Keratinocyte (primary cell): Measurements from ENCODE around the gene INSYN2A. TPM values are rescaled to one million over a fixed set of nuclear protein-coding genes. Genes with fewer than 3 reads are reported as not detected.

ENCODE experiments used
- DNase-seq: peaks from one replicate; pipeline ENCODE4 v3.0.0-alpha.2; 2011; ENCODE audit warnings: low read depth, missing footprints, low spot score
- FAIRE-seq: peaks from 2 replicates; lab custom pipeline; 2011; peaks lifted over from hg19 to GRCh38; lab: Jason Lieb, UNC
- H2AFZ ChIP-seq: 2 replicates; pipeline ENCODE4 v1.6.0; 2012; ENCODE audit warnings: low read length, control low read depth, inconsistent platforms; ENCODE audit not compliant: control insufficient read depth
- H3K27ac ChIP-seq: 2 replicates; pipeline ENCODE4 v1.5.1; 2011; ENCODE audit warnings: low read length; ENCODE audit not compliant: control insufficient read depth, insufficient read depth
- H3K27me3 ChIP-seq: 3 replicates; pipeline ENCODE4 v1.6.0; 2011; ENCODE audit warnings: low read length; ENCODE audit not compliant: control insufficient read depth, insufficient read depth; ENCODE audit errors: extremely low read depth
- H3K36me3 ChIP-seq, 2 experiments: 2 replicates in 1 of 2; 3 replicates in 1 of 2; pipeline ENCODE4 v1.5.1; 2011; ENCODE audit warnings: low read length in 2 of 2, mild to moderate bottlenecking in 1 of 2; ENCODE audit not compliant: control insufficient read depth in 2 of 2, insufficient read depth in 2 of 2; ENCODE audit errors: extremely low read depth in 1 of 2
- H3K4me1 ChIP-seq: 3 replicates; pipeline ENCODE4 v1.5.1; 2011; ENCODE audit warnings: low read length; ENCODE audit not compliant: control insufficient read depth, insufficient read depth; ENCODE audit errors: extremely low read depth
- H3K4me2 ChIP-seq: 3 replicates; pipeline ENCODE4 v1.6.0; 2011; ENCODE audit warnings: low read depth, low read length; ENCODE audit not compliant: control insufficient read depth, insufficient read depth; ENCODE audit errors: extremely low read depth
- H3K4me3 ChIP-seq, 3 experiments: fragments of 200-600 bp in 1 of 3; sonication (generic) in 1 of 3; 2 replicates in 2 of 3; 3 replicates in 1 of 3; pipeline ENCODE4 v1.5.1; 2011 to 2016; ENCODE audit warnings: low read length in 3 of 3, mild to moderate bottlenecking in 3 of 3, control low read depth in 2 of 3, inconsistent platforms in 1 of 3, low read depth in 1 of 3, mixed read lengths in 1 of 3, mixed run types in 1 of 3, moderate library complexity in 1 of 3; ENCODE audit not compliant: control insufficient read depth in 2 of 3, insufficient read depth in 2 of 3; ENCODE audit errors: extremely low read depth in 1 of 3
- H3K79me2 ChIP-seq: 2 replicates; pipeline ENCODE4 v1.6.0; 2012; ENCODE audit warnings: low read length; ENCODE audit not compliant: control insufficient read depth, insufficient read depth
- H3K9ac ChIP-seq: 3 replicates; pipeline ENCODE4 v1.6.0; 2011; ENCODE audit warnings: low read length; ENCODE audit not compliant: control insufficient read depth, insufficient read depth; ENCODE audit errors: extremely low read depth
- H3K9me1 ChIP-seq: 3 replicates; pipeline ENCODE4 v1.6.0; 2011; ENCODE audit warnings: low read length; ENCODE audit not compliant: control insufficient read depth, insufficient read depth; ENCODE audit errors: extremely low read depth
- H3K9me3 ChIP-seq: 2 replicates; pipeline ENCODE4 v1.5.1; 2012; ENCODE audit warnings: low read depth, low read length; ENCODE audit not compliant: control insufficient read depth
- H4K20me1 ChIP-seq: 3 replicates; pipeline ENCODE4 v1.6.0; 2011; ENCODE audit warnings: low read length; ENCODE audit not compliant: control insufficient read depth, insufficient read depth; ENCODE audit errors: extremely low read depth
- CTCF ChIP-seq, 3 experiments: IDR thresholded peaks in 1 of 3; conservative IDR thresholded peaks in 1 of 3; optimal IDR thresholded peaks in 1 of 3; 2 replicates in 2 of 3; 3 replicates in 1 of 3; pipeline versions ENCODE3 to v1.5.1; 2011; ENCODE audit warnings: low read length in 3 of 3, mild to moderate bottlenecking in 3 of 3, moderate library complexity in 2 of 3, control low read depth in 1 of 3, inconsistent platforms in 1 of 3; ENCODE audit not compliant: insufficient read depth in 2 of 3; ENCODE audit errors: extremely low read depth in 1 of 3
- EZH2 ChIP-seq: IDR thresholded peaks from one replicate; pipeline ENCODE4 v1.6.1; 2012; ENCODE audit warnings: inconsistent platforms, mild to moderate bottlenecking, low read length, moderate library complexity
- dilution Hi-C: fragments of 300-500 bp; cut with MboI; formaldehyde crosslinking; loops from one replicate; pipeline ENCODE4 v1.7.0; 2020; ENCODE audit warnings: low sequenced_read_pairs; ENCODE audit not compliant: extremely low pct_ligation_motif_present
- polyA plus RNA-seq, 5 experiments: library from polyadenylated mRNA; depleted of rRNA in 3 of 5; stranded (reverse) in 3 of 5; stranded (forward) in 1 of 5; unstranded in 1 of 5; fragments of >200 nt; gene quantifications; 1 replicate in 1 of 5; 2 replicates in 3 of 5; 3 replicates in 1 of 5; pipeline versions ENCODE4 v1.2.1 to v1.2.3, GENCODE V29; 2011 to 2012; ENCODE audit warnings: missing spikeins in 2 of 5, low read depth in 1 of 5, low replicate concordance in 1 of 5

Gene INSYN2A
- polyA plus RNA-seq, 1 donor (not counting 4 experiments of a cell fraction or from before 2014, with no cell fraction given), result not detected

DNA sequence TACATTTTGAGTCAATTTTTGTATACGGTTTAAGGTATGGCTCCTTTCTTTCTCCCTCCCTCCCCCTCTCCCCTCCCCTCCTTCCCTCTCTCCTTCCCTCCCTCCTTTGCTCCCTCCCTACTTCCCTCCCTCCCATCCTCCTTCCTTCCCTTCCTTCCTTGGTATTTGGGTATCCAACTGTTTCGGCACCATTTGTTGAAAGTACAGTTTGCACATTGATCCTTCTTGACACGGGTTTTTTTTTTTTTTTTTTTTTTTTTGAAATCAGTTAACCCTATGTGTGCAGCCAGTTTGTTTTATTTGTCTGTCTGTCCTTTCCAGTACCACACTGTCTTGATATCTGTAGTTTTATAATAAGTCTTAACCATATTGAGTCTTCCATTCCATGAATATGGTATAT lies 39.9 kb upstream of the INSYN2A start:
- FAIRE-seq, result no peak
- Histone ChIP-seq H4K20me1 (no peaks in the 10 kb centered on the region), H3K4me3 (no peak overlapping the region), H2AFZ (no peak overlapping the region), H3K27ac (no peak overlapping the region), H3K27me3 (no peaks in the 10 kb centered on the region), H3K4me2 (no peak overlapping the region), H3K9ac (no peak overlapping the region), H3K79me2 (no peaks in the 10 kb centered on the region), H3K9me3 (no peaks in the 10 kb centered on the region), H3K9me1 (no peaks in the 10 kb centered on the region), H3K4me1 (no peaks in the 10 kb centered on the region), H3K36me3 (peaks cover 0 to 2% of the 10 kb centered on the region in 2 experiments)
- TF ChIP-seq CTCF (optimal IDR thresholded peaks at IDR 0.05 in 1 of 3, IDR thresholded peaks at IDR 0.05 in 1 of 3, conservative IDR thresholded peaks at IDR 0.05 in 1 of 3; ENCODE audit: extremely low read depth in 1 of 3, insufficient read depth in 2 of 3, low read length in 3 of 3) (no peak), EZH2 (no peak)
- no peak for DNase-seq
- dilution Hi-C loops, result no loop called here

DNA sequence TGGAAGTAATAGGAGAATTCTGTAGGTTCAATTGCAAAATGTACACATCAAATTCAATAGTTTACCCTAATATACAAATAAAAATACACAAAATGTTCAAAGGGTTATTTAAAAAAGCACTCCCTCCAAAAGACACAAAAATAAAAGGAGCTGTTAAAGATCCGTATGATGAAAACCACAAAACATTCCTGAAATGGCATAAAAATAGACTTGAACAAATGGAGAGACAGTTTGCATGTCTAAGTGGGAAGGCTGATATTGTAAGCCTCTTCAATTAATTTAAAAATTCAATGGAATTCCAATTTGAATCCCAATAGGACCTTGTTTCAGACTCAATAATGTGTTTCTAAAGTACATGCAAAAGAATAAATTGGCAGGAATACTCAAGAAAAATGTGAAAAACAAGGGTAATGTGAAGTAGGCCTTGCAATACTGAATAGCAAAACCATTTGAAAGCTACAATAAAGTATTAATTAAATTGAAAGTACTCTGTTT lies 38.0 kb upstream of the INSYN2A start:
- H3K79me2 ChIP-seq, result no peaks in the 10 kb centered on the region
- DNase-seq, result no peak
- no peaks in the 10 kb centered on the region for H3K9me3 ChIP-seq
- H3K27ac ChIP-seq, result no peak overlapping the region
- H3K27me3 ChIP-seq, result no peaks in the 10 kb centered on the region
- dilution Hi-C loops, result no loop called here
- FAIRE-seq, result no peak
- H2AFZ ChIP-seq, result no peak overlapping the region
- no peak overlapping the region for H3K9ac ChIP-seq
- H3K4me1 ChIP-seq, result no peaks in the 10 kb centered on the region
- H3K4me2 ChIP-seq, result no peak overlapping the region
- no peak overlapping the region for H3K4me3 ChIP-seq
- no peaks in the 10 kb centered on the region for H4K20me1 ChIP-seq
- no peak for TF ChIP-seq EZH2
- TF ChIP-seq CTCF (optimal IDR thresholded peaks at IDR 0.05 in 1 of 3, IDR thresholded peaks at IDR 0.05 in 1 of 3, conservative IDR thresholded peaks at IDR 0.05 in 1 of 3; ENCODE audit: extremely low read depth in 1 of 3, insufficient read depth in 2 of 3, low read length in 3 of 3), result no peak
- peaks cover 0 to 2% of the 10 kb centered on the region in 2 experiments for H3K36me3 ChIP-seq
- no peaks in the 10 kb centered on the region for H3K9me1 ChIP-seq
